NCI-H526 (cell line): ENCODE measurements around the gene CCDC70.
"Not testable (repeated sequence)": the region's sequence is repeated elsewhere in the genome, so short reads cannot be mapped to it uniquely, and the experiment has no call there.

Experiments used
- DNase-seq, 2 experiments: peaks; one replicate each; lab custom pipeline; 2025; lab: John Stamatoyannopoulos, UW

CCDC70 gene

DNA sequence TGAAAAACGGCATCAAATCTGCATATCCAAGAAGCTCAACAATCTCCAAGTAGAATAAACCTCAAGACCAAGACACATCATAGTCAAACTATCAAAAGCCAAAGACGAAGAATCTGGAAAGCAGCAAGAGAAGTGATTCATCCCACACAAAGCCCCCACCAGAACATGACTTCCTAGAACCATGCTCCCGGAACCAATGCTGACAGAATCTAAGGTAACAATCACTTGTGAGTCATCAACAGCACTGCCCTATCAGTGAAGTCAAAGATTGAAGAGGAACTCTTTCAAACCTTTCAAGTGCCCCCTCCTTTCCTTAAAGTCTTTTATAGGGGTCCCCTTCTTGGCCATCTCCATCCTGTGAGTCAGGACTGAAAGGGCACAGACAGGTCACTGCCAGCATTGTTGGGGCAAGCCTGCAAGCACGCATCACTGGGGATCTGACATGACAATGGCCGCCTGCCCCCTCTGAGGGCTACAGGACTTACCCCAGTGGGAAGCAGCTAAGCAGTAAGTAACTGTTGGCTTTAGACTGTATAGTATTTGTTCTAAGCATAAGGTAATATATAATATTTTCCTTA is at the start of gene CCDC70:
CCDC70 (plus strand) TSS at position 247 of the 578 bp plus-strand sequence. CDS start 3,443 bp downstream, outside the sequence.
- no peak for DNase-seq

DNA sequence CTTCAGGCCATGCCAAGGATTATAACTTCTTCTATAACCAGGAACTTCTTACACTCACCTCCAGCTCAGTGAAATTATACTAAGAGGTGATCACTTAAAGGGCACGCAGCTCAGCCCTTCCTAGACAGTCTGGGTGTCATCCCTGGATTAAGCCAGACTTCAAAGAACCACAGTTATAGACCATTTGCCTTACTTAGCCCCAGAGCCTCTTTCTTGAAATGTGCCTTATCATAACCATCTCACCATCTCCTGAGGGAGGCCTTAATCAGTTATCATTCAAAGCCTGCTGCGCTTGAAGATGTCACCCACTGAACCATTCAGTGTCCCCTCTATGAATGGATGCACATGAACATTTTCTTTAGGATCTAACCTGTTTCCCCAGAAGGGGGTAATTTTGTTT is 47.7 kb upstream of the CCDC70 start:
- DNase-seq: no peak

DNA sequence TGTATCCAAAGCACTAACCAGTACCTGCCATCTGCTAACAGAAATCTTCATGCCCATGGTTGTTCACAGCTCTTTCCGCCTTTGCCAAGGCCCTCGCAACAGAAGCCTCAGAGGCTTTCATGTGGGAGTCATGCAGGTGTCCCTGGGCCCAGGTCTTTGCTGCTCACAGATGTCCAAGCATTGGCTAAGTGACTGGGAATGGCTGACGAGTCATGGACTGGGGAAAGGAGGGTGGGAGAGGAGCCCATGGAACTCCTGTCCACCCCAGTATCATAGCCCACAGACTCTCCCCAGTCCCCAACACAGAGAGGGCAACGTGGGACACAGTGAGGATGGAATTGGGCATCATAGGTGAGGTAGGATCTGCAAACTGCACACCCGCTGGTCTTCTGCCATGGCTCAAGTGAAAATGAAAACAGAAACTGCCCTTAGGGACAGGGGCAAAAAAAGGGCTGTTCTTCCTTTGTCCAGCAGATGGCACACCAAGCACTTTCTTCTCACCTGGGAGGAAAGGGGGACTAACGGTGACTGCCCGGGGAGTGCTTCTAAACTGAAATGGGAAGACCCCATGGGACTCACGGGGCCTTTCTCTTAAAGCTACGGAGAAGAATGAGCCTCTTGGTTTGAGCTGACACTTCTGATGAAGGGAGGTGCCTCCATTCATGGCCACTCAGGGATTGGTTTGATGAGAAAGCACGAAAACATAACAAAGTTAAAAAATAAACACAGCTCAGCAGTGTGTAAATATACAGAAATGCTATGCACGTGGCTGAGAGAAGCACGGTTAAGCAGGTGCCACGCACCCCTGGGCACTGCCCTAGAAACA is 46.7 kb upstream of the CCDC70 start:
- peak; percentile 53 to 84 for DNase-seq

DNA sequence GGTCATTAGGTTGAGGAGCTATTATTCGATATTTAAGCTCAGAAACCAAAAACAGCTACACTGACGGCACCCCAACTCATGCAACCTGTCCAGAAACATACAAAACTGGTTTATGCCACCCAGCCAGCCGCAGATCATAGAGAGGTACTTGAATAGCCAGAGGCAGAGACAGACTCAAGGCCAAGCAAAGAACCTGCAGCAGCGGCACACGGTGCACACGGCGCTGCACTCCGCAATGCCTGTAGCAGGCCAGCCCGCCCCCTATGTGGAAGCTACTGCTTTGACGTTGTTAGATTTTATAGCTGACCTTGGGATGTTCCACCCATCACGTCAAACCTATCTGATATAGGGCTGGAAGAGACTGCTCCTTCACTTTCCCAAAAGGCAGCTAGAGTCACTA is 45.9 kb upstream of the CCDC70 start:
- no peak for DNase-seq

DNA sequence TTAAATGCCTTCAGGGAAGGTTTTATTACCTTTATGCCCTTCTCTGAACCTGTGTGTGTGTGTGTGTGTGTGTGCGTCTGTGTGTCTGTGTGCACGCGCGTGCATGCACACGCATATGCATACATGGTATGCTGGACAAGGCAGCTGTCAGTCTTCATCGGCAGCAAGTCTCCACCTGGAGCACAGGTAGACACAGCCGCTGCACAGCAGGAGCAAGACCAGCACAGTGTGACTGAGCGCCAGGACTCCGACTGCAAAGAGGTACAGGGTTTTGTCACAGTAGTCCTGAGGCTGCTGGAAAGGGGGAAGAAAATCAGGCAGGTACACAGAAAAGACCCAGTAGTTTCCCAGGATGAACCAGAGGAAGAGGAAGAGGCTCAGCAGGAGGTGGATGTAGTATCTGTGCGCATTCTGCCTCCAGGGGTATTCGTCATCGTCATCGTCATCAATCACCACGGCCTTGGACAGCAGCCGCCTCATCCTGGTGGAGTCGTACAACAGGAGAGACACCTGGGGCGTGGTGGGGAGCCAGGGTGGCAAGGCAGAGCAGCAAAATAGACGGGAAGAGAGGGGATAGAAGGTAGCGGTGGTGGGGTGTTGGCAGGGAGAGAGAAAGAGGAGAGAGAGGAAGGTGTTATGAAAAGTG is 45.0 kb upstream of the CCDC70 start:
- peak in 1 of 2 experiments; percentile 16 for DNase-seq

DNA sequence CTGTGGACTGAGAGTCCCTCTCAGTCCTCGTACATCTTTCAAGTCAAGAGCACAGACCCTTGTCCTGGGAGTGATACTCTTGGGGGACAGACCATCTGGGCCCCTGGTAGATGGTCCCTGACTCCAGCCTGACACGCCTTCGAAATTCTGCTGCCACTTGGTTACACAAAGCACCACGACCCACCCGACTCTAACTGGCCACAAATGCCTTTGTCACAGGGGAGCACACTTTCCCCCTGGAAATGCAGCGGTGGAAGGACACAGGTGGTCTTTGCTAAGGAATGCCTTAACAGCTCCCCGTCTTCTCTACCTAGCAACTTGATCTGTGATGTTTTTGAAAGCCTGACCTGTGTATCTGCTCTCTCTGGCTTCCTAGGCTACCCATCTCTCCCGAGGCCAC is 44.1 kb upstream of the CCDC70 start:
- no peak for DNase-seq

DNA sequence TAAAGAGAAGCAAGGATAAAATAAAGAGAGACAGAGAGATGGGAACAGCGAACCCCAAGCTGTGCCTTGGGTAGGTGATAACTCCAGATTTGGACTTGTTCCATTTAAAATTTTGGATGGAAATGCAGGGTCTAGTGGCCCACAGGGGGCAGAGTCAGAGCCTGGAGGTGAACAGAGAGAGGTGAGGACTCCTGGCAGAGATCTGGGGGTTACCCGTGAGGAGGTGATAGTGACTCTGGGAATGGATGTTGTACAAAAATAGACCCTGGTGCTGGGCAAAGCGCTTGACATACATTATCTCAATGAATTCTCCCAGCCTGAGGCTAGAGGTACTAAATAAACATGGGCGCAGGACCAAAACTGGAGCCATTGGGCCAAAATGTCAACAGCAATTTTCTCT is 43.5 kb upstream of the CCDC70 start:
- DNase-seq: no peak

DNA sequence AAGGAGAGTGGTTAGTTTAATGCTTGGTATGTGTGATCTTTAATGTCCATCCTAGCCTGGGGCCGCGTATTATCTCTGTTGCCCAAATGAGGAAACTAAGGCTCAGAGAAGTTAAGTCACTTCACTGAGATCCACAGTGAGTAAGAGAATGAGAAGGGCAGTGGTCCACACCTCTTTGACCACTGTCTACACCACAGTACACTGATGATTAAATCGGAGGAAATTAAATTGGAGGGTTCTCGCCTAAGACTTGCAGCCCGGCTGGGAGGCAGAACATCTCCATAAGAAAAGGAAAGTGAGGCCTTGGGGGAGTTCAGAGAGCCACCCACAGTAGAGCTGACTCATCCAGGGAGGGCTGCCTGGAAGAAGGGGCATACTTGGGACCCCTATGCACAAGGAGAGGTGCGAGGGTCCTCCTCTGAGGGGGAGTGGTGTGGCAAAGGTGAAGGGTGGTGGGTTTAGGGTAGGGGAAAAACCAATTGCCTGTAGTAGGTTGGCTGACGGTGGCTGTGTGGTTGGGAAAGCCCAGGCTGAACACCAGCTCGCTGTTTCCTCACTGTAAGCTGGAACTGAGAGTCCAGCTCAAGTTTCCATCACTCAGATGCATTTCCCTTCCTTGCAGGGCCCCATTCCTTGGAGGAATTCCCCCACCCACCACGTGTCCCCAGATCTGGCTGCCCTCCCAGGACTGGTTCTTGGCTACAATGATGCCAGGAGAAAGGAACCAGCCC is 42.8 kb upstream of the CCDC70 start:
- DNase-seq: no peak

DNA sequence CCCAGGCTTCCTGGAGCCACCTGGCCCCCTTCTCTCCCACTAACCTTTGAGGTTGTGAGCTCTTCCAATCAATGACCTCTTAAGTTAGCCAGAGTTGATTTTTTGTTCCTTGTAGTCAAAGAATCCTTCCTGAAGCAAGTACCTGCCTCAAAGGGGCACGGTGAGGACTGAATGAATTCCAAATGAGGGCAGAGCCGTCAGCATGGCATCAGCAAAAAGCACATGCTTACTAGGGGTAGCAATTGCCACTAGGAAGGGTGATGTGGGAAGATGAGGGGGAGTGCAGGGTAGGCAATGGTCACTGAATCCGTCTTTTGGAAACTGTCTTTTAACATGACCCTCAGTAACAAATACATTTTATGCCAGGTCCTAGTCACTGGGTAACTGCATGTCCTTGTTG is 42.2 kb upstream of the CCDC70 start:
- no peak for DNase-seq

DNA sequence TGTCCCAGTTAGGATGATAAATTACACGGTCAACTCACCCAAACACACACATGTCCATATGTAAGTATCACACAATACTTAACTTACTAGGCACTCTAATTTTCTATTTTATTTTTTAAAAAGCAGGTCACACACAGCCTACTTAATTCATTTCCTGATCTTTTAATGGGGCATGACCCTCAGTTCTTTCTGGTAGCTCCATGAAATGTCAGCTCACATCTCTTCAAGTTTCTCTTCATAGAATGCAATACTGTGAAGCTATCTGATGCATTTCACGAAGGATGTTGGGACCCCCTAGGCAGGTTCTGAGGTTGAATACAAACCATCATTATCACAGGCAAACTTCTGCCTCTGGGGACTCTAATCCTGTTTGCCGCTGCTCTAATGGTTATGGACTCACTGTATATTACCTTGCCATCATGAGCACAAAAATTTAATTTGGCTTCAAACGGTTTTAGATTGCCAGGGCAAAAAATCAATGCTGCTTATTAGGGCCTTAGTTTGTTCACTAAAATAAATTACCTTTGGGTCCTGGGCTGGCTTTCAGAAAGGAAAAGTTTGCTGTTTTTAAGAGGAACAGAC is 41.7 kb upstream of the CCDC70 start:
- no peak for DNase-seq

DNA sequence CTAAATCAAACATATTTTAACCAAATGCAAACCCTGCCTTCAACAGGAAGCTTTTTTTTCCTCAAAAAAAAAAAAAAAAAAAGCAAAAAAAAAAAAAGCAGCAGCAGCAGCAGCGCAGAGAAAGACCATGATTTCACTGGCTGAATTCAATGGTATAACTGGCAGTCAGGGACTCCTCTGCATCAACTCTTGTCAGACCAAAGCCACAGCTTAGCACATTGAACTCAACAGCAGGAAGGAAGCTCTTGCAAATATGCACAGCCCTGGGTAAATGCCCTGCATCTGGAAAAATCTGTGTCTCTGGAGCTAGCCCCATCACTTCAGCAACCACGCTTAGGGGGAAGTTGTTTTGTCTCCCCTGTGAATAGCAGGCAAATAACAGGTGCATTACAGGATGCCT is 40.2 kb upstream of the CCDC70 start:
- peak in 1 of 2 experiments; percentile 55 for DNase-seq

DNA sequence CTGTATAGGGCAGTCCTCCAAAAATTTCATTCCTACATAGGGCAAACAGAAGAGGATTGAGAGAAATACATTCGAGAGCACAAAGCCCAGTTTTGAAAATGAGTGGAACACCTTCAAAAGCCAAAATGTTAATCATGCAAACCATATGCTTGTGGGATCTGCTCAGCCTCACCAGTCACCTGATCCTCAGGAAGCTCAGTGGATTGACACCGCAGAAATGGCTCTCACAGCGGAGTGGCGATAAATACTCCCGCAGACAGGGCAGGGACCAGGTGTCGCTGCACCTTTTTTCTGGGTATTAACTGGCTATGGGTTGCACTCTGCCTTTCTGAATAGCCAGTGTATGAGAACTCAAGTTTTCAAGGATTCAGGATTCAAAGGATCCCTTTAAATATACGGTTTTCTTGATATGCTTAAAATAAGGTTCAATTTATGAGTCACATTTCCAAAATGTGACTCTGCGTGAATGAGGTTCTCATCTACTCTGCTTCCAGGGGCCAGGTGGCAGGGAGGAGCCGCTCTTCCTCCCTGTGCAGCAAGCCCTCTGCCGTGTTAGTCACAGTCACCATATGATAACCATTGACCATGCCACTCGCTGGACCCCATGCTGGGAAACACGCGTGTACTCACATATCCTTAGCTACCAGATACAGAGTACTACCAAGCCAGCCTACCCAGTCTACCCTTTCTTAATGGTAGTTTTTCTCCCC is 39.5 kb upstream of the CCDC70 start:
- peak; percentile 49 to 76 for DNase-seq

DNA sequence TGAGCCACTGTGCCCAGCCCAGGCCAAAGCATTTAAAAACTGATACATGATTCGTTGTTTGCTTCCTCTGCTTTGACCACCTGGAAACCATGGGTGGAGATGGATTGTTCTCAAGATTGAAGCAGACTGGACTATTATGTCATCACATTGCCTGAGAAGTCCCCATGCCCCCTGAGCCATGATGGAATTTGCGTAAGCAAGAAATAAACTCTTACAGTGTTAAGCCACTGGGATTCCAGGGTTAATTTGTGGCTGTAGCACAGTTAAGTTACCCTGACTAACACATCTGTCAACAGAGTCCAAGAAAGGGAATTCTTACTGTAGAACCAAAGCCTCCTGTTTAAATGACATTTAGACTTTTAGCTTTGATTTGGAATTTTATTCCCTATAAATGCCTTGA is 38.4 kb upstream of the CCDC70 start:
- DNase-seq: no peak

DNA sequence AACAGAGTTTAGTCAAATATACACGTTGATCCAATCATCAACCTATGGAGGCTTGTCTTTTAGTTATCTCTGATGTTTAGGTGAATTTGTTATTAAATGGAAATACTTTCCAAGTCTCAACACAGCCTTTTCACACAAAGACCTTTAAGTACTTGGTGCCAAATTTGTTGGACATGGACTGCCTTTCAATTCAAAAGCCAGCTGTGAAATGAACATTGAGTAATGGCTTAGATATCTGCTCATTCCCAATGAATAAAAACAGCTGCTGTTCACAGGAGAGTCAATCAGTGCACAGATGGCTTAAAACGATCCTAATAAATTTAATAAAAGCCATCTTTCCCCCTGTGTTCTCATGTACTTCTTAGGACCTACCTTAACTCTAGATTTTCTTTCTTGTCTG is 37.9 kb upstream of the CCDC70 start:
- DNase-seq: no peak

DNA sequence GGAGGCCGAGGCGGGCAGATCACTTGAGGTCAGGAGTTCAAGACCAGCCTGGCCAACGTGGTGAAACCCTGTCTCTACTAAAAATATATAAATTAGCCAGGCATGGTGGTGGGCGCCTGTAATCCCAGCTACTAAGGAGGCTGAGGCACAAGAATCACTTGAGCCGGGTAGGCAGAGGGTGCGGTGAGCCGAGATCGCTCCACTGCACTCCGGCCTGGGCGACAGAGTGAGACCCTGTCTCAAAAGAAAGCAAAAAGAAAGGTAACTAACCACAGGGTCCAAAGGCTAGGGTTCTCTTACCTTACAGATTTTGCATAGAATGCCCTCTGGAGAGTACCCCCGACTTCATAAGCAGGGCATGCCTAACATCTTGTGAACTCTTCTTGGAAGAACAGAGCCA is 37.1 kb upstream of the CCDC70 start:
- DNase-seq: not testable (repeated sequence)

DNA sequence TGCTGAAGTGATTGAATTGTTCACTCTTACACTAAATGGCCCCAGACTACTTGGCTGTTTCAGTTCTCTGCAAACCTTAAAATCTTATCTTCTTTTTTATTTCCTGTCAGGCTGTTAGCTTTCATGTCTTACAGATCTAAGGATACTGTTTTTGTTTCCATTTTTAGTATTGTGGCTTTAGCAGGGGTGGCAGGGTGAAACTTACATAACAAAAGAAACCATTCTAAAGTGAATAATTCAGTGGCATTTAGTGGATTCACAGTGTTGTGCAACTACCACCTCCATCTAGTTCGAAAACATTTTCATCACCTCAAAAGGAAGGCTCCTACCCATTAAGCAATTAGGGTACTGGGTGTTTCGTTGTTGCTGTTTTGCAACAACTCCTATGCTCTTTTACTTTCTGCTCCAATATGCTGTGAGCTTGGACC is 36.6 kb upstream of the CCDC70 start:
- no peak for DNase-seq

DNA sequence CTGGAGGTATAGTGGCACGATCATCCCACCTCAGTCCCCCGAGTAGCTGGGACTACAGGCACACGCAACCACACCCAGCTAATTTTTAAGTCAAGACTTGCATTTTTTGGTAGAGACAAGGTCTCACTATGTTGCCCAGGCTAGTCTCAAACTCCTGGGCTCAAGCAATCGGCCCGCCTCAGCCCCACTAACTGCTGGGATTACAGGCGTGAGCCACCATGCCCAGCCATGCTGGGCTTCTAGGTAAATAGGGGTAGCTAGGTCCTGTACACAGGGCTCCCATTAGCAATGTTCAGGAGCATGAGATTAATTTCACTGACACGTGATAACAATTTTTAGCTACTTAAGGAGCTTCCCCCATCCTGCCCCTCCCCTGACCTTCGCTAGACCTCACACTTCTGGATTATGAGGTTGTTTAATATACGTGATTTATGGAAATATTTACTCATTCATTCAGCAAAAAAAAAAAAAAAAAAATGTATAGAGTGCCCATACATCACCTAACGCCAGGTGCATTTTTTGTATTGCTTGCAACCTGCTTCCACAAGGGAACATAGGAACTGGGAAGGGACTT is 36.0 kb upstream of the CCDC70 start:
- no peak for DNase-seq

DNA sequence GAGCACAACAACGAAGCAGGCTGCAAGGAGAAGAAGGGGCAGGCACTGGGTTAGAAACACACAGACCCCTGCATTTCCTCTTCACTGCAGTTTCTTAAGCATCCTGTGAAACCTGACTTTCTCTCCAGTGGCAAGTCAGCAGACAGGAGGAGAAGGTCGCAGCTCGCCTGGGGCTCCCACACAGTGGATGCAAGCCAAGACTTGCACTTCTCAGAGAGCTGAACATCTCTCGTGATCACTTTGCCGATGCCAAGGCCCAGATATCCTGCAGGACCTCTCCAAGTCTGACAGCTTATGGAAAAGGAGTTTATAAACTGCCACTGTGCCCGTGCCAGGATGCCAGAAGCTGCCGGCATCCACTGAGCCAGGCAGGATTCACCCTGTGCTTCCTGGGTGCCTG is 35.2 kb upstream of the CCDC70 start:
- no peak for DNase-seq

DNA sequence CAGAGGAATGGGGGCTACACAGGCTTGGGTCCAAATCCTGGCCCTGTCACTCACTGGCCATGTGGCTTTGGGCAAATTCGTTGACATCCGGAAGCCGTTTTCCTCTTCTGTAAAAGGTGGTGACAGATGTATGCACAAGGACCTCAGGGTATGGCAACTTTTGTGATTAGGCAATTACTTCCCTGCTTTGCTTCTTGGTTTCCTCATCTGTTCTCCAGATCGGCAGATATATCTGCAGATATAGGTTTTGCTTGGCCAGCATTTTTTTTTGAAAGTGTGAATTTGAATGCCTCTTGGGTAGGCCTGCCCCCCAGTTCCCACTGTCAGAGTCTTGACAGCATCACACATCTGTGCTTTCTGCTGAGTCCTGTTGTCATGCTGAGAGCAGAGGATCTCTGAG is 34.5 kb upstream of the CCDC70 start:
- DNase-seq: no peak

DNA sequence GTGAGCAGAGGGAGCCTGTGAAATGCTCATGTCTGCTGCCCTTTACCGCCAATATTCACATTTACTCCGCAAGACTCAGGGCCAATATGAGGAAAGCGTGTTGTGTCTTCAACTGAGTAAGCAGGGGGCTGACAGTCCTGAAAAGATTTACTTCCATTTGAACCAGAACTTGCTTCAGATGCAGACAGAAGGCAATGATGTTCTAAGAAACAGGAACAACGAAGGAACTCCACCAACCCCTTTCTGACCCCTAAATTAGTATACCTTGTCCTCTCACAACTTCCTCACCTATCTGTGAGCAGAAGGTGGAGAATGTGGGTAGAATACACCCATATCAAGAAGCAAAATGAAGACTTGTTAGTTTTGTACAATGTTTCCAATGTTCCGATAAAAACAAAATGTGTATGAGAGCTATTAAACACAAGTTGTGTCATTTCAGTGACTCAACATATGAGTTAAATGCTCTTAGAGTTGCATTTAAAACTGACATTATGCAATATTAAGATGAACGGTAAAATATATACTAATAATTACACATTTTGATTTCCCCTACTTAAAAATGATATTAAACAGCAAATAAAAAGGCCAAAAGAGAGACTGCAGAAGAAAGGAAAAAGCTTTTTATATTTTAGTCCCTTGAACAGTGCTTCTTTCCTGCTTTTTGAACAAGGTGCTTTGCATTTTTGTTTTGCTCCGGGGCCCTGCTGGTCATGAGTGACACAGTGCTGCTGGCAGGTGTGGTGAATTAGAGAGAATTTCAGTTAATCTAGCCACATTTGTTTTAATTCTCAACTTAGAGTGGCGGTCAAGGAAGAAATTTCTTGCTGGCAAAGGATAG is 32.8 kb upstream of the CCDC70 start:
- peak; percentile 37 to 76 for DNase-seq
